Endometrial microvascular endothelial cells (primary cell): ENCODE results near the gene LMTK2. TPM values are rescaled to one million over a fixed set of nuclear protein-coding genes. Genes with fewer than 3 reads are reported as not detected.
"Not testable (repeated sequence)": the region's sequence is repeated elsewhere in the genome, so short reads cannot be mapped to it uniquely, and the experiment has no call there.

Experiments
- in situ Hi-C: cut with HindIII; loops from 2 replicates; pipeline ENCODE4 v1.10.0; 2017; ENCODE audit warnings: low sequenced_read_pairs, low pct_unique_long_range_greater_than_20kb; ENCODE audit errors: inconsistent ontology term
- total RNA-seq: library from RNA; depleted of rRNA; stranded (reverse); fragments of >200 nt; gene quantifications from one replicate; pipeline ENCODE4 v1.2.3, GENCODE V29; 2015; ENCODE audit errors: inconsistent ontology term

The LMTK2 gene
- total RNA-seq, 1 donor from 2014 or later = 11.1 TPM

DNA sequence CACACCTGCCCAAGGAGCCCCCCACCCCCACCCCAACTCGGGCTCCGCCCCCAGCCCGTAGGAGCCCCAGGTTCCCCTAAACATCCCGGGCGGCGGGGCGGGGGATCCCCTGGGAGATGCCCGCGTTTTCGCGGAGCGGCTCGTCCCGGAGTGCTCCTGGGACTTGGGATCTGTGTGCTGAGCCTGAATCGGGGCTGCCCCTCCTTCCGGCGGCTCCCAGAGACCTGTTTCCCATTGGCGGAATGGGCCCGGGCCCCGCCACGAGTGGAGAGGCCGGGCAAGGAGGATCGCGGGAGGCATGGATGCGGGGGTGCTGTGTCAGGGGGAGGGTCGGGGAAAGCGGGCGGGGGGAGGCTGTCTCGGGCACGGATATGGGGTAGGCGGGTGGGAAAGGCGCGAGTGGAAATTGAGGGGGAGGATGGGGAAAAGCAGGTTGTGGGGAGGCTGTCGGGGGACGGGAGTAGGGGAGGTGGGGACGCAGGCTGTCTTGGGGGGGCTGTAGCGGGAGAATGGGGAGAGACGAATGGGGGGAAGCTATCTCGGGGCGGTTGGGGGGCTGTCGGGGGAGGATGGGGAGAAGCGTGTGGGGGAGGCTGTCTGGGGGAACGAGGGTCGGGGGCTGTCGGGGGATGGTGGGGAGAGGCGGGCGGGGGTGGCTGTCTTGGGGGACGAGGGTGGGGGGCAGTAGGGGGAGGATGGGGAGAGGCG lies 104.0 kb downstream of the LMTK2 start:
- in situ Hi-C loops = no loop called here

DNA sequence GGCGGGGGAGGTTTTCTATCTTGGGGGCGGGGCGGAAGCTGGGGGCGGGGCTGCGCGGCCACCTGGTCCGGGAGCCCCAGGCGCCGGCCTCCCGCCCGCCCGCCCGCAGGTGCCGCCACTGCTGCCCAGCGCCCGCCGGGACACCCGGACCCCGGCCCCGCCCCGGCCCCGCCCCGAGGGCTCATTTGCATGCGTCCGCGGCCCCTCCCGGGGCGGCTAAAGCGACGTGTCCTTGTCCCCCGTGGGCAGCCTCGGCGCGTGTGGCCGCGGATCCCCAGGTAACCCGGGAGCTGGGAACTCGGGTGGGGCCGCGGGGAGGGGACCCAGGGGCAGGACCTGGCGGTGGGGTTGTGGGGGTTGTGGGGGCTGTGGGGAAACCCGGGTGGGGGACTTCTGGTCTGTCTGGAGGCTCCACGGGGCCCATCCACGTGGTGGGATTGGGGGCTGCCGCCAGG lies 104.6 kb downstream of the LMTK2 start, which contains the start of gene BHLHA15:
TSS of gene BHLHA15 (plus strand) at position 219 of the 455 bp plus-strand sequence. CDS start 871 bp downstream, outside the sequence.
- in situ Hi-C loops = no loop called here

DNA sequence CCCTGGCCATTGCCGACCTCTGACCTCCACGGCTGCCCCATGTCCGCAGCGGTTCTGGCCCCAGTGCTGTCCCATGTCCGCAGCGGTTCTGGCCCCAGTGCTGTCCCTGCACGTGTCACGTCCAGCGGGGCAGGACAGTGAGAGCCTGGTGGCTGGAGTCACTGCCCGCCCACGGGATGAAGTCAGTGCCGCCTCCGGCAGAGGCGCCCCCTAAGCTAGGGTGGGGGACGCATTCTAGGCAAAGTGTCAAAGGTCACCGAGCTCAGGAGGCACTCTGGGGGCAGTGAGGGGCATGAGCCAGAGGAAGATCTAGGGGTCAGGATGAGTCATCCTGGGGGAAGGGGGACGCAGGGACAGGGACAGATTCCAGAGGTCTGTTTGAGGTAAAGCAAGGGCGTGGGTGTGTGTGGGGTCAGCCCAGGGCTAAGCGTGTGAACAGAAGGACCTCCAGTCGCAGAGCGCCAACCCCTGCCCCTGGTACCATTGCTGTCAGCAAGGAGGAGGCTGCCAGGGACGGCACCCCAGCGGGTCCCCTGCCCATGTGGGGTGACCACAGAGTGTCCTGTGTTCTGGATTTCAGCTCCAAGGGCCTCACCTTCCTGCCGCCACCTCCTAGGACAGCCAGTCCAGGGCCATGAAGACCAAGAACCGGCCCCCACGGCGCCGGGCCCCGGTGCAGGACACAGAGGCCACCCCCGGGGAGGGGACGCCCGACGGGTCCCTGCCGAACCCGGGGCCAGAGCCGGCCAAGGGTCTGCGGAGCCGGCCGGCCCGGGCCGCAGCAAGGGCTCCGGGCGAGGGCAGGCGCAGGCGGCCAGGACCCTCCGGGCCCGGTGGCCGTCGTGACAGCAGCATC lies 105.2 kb downstream of the LMTK2 start:
- in situ Hi-C loops = no loop called here

DNA sequence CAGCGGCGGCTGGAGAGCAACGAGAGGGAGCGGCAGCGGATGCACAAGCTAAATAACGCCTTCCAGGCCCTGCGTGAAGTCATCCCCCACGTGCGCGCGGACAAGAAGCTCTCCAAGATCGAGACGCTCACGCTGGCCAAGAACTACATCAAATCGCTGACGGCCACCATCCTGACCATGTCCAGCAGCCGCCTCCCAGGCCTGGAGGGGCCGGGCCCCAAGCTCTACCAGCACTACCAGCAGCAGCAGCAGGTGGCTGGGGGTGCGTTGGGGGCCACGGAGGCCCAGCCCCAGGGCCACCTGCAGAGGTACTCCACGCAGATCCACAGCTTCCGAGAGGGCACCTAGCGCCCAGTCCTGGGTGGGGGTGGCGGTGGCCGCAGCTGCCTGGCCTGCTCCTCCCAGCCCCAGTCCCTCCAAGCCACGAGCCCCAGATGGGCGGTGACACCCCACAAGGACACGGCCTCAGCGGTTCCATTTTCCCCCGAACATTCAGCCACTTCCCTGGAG lies 105.9 kb downstream of the LMTK2 start:
- in situ Hi-C loops = no loop called here

DNA sequence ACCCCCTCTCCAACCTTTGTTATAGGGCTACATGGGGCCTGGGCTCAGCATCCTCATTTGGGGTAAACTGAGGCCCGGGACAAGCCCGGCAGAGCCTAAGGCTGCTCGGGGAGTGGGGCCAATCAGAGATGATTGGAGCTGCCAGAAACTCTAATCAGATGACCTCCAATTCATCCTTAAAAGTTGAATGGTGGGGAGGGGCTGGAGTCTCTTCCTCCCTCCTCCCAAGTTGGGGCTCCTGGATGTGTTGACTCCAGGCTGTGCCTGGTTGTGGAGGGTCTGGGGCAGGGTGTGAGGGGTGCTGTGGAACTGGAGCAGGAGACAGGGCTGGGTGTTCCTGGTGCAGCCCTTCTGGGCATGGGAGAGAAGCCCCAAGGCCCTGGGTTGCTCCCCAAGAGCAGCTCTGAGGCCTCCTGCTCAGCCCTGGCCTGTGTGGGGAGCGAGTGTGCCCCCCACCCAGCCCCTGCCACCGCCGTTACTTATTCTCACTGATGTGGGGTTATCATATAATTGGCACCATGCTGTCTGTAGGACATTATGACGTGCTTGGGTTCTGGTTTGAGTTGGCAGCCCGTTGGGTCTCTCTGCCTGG lies 106.7 kb downstream of the LMTK2 start:
- in situ Hi-C loops = no loop called here

DNA sequence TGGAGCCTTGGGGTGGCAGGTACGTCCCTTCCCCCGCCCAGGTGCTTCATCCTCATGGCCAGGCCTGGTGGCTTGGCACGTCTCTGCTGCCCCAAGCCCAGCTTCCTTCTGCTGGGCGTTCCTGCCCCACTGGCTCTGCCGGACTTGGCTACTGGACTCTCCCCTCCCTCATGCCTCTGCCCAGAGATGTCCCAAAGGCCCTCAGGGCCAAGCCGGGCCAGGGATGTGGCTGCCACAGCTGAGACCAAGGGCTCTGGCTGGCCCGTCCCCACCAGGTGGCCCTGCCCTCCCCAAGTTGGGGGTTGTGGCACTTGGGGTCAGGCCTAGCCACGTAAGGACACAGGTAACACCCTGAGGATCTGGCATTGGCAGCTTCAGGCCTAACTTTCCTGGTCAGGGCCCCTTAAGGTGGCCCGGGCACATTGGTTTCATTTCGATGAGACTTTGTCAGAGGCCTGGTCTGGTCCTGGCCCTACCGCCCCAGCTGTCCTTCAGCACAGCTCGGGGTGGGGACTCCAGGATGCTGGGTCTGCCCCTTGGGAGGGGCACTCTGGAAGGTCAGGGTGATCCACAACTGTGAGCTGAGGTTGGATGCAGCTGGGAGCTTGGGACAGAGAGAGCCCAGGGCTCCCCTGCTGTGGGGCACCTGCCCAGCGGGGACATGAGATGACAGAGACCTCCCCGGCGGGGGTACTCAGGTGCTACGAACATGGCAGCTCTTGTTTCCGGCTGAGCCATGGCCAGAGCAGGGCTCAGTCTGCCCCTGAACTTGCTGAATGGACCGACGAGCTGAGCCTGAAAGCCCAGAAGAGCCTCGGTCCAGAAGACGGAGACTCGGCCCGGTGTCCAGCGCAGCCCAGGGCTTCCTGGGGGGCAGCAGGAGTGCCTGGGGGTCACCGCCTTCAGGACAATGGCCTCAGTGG lies 107.5 kb downstream of the LMTK2 start:
- in situ Hi-C loops = no loop called here

DNA sequence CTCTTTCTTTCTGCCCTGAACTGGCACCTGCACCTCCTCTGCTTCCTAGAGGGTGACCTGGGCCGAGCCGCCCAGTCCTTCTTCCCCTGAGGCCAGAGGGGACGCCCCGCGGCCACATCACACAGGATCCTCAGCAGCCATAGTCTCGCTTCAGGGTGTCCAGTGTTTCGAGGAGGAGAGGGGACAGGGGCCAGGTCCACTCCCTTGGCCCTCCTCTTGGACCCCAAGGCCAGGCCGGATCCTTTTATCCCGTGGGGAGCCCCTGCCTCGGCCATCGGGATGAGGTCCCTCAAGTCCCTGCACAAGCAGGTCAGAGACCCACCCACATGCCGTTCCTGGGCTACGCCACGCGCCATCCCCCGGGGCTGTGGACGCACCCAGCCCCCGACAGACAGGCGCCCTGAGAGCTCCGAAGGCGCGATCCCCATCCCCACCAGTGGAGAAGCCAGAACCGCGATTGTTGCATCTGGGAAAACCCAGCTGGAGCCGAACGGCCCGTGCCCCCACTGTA lies 108.2 kb downstream of the LMTK2 start:
- in situ Hi-C loops = no loop called here

DNA sequence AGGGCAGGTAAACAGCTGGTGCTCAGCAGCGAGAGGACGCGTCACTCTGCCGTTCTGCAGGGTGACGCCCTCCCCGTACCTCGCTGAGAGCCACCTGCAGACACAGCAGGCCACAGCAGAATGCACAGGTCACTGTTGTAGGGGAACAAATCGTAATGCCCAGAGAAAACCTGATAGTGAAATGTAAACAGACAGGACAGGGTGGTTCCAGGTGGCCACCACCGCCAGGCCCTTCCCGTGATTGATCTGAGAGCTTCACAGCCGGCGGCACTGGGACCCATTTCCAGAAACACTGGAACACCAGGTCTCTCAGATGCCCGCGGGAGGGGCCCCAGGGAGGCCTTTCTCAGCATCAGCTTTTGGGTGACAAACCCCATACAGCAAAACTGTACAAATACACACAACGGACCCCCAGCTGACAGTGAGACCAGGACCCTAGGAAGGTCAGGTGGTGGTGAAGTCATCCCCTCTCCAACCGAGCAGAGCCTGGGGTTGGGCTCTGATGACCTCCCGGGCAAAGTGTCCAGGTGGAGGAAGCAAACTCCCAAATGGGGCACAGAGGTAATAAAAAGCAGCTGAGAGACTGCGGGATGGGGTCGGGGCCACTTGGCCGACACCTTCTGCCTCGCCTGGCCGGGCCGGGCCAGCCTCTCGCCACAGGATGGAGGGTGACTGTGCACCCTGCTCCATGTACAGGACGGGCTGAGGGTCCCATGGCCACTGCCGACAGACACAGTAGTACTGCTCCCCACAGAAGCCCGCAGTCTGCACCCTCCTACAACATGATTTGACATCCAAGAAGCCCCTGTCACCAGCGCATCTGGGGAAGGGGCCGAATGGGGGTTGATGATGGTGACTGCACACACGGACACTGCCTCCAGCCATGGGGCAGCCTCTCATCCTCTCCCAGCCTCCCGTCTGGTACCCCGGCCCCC lies 109.2 kb downstream of the LMTK2 start:
- in situ Hi-C loops = no loop called here

DNA sequence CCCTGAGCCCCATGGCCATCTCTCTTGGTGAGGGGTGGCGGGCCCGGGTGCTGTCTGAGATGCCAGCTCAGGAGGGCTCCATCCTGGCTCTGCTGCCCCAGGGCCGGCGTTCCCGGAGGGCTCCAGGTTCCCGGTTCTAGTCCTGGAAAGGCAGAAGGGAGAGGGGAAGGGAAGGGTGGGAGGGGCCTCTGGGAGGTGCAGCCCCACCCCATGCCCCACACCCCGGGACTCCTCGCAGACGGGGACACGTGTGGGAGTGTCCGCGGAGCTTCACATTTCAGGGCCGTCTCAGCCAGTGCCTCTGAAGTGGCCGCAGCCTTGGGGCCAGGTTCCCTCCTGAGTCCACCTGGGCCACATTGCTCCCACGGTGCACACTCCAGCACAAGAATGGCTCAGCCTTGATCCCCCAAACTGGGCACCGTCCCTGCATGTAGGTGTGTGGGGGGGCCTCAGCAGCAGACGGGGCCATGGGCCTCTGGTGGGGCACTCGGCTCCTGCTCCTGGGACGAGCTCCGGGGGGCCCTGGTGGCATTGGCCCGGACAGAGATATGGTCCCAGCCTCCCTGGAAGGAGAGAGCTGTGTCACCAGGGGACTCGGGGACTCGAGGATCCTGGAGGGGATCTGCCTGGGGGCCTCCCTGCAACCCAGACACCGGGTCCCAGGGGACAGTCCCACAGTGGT lies 110.4 kb downstream of the LMTK2 start:
- in situ Hi-C loops = no loop called here

DNA sequence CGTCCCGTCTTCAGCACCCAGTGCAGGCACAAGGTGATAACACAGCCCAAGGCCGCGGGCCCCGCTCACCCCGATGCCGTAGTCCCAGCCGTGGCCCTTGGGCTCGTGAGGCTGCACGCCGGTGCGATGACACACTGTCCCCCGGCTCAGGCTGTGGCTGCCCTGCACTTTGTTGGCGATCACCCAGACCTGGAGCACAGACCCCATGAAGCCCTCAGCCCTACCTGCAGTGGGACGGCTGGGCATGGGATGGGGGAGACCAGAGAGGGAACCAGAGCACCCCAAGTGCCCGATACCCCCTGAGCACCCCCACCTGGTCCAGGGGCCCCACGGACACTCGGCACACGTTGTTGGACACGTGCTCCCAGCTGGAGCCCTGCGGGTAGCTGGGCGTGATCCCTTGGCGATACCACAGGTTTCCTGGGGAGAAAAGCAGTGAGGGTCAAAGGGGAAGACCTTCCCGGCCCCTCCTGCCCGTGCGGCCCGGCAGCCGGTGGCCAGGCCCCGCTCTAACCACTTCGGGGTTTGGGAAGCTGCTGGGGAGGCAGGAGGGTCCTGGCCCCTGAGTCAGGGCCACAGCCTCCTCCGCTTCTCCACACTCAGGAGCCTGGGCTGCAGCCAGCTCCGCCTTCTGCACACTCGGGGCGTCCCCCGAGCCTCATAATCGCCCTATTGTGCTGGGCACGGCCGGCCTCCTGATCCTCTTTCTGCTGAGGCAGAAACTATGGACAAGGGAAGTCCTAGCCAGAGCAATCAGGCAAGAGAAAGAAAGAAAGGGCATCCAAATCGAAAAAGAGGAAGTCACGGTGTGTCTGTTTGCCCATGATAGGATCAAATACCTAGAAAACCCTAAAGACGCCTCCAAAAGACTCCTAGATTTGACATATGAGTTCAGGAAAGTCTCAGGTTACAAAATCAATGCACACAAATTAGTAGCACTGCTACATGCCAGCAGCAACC lies 111.2 kb downstream of the LMTK2 start:
- in situ Hi-C loops = no loop called here

DNA sequence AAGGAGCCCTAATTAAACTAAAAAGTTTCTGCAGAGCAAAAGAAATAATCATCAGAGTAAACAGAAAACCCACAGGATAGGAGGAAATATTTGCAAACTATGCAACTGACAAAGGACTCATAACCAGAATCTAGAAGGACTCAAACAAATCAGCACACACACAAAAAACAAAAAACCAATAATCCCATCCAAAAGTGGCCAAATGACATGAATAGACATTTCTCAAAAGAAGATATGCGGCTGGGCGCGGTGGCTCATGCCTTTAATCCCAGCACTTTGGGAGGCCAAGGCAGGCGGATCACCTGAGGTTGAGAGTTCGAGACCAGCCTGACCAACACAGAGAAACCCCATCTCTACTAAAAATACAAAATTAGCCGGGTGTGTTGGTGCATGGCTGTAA lies 112.7 kb downstream of the LMTK2 start:
- in situ Hi-C loops = not testable (repeated sequence)

DNA sequence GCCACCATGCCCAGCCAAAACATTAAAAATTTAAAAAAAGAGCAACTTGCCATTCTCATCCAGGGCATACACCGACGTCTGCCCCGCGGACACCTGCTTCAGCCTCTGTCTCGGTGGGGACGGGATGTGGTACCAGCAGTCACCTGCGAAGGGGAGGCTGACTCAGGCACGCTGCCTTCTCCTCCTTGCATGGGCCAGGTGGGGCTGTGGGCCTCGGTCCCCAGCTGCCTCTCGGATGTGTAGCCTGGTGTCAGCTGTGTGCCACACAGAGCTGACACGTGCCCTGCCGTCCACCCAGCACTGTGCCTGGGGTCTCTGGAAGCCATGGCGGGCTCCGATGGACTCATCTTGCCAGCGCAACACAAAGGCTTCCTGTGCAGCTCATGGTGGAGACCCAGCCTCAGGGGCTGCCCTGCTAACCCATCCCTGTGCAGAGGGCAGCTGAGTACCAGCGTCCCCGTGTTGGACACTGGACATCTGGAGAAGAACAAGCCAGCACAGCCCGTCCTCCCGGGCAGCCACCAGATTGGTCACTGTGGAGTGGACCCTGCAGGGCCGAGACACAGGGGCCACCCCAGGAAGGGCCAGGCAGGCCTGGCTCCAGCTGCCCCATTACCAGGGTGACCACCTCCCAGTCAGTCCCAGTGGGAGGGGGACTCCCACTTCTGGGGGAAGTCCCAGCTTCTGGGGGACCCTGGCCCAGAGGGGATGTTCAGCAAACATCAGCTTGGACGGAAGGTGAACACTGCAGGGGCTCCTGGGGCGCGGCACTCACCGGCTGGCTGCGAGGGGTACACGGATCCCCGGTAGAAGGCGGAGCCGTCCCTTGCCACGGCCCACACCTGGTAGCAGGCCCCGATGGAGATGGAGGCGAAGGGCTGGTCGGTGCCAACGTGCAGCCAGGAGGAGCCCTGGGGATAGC lies 115.2 kb downstream of the LMTK2 start:
- in situ Hi-C loops = no loop called here

DNA sequence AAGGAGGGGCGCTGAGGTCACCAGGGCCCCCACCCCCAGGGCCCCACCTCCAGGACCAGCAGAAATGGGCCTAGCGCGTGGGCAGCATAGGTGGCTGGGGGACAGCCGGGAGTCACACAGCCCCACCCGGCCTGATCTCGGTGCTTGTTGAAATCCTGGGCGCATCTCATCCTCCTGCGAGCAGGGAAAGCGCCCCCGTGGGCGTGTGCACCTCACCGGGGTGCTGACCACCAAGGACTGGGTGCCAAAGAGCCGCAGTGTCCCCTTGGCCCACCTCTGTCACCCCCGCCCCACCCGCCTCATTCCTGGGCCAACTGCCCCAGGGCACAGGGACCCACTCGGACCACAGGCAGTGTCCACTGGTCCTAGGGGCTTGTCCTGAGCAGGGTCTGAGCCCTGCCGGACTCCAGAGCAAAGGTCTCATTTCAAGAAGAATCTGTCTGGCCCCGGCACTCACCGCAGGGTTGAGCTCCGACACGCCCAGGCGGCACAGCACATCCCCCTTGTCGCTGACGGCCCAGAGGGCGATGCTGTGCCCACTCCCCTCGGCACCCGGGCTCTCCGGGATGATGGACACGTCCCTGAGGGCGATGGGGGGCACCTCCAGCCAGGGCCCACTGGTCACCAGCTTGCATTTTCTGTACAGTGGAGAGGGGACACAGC lies 116.0 kb downstream of the LMTK2 start:
- in situ Hi-C loops = no loop called here

DNA sequence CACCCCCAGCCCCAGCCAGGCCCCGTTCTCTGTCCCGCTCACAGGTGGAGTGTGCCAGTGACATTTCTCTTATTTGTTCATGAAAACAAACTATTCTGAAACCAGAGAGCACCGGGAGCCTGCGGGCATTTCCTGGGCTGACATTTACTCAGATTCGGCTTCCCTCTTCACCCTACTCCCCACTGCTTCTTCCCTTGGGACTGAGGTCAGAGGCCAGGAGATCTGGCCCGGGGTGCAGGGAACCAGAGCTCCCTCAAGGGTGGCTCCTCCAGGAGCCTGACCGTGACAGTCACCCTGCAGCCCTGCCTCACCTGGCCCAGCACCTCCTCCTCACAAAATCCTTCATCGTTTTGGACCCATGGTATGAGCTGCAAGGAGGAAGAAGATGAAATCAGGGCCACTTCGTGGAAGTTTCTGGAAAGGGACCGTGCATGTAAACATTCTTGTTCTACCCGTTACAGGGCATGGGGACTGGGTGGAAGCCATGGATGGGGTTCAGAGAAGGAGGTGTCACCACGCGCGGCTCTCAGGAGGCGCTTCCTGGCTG lies 116.8 kb downstream of the LMTK2 start:
- in situ Hi-C loops = no loop called here
